ENCODE data around the gene HBA2. TPM values are rescaled to one million over a fixed set of nuclear protein-coding genes. Genes with fewer than 3 reads are reported as not detected.

Gene HBA2
- total RNA-seq, 1 experiment from 2014 or later, result not detected

GRCh38 chr16:143456-143855 lies 29.2 kb upstream of the HBA2 start:
- intact Hi-C loops (cut with micrococcal nuclease; ENCODE audit: unreplicated experiment) (no loop called here), in situ Hi-C loops (cut with HindIII; ENCODE audit: low pct_unique_long_range_greater_than_20kb, low sequenced_read_pairs) (no loop called here)
- Histone ChIP-seq H3K36me3 (ENCODE audit: control insufficient read depth, insufficient read depth, low read length) (no peaks in the 10 kb centered on the region), H3K9me3 (ENCODE audit: control insufficient read depth, insufficient read depth, low read depth, low read length) (no peaks in the 10 kb centered on the region), H3K27me3 (ENCODE audit: control insufficient read depth, insufficient read depth, low read length) (no peaks in the 10 kb centered on the region), H3K27ac (ENCODE audit: low read length) (no peak overlapping the region), H3K4me1 (ENCODE audit: control insufficient read depth, insufficient read depth, low read length) (no peaks in the 10 kb centered on the region), H3K4me3 (ENCODE audit: low read depth in 2 of 2, low read length in 2 of 2) (no peak overlapping the region)
- ATAC-seq, result no peak
- ChIA-PET POLR2A (no interaction called here), CTCF (interaction anchor here (0.6 kb wide), 1 partner anchor 39 kb away, joined by 7 read pairs; no protein-coding TSS in a partner anchor)
- BruUV-seq (replicated peaks), result no TSS peak
- TF ChIP-seq TCF7L2 (IDR thresholded peaks at IDR 0.05; ENCODE audit: low read depth, low read length) (no peak), CTCF (IDR thresholded peaks at IDR 0.05) (no peak), REST (IDR thresholded peaks at IDR 0.05; ENCODE audit: insufficient read depth in 1 of 2, low read depth in 2 of 2, low read length in 1 of 2) (no peak), SIN3A (IDR thresholded peaks at IDR 0.05; ENCODE audit: borderline replicate concordance, insufficient read depth, low read depth, low read length) (no peak), POLR2AphosphoS5 (IDR thresholded peaks at IDR 0.05; ENCODE audit: low read depth, low read length) (no peak)
- no peak for DNase-seq (ENCODE audit: low read depth, low spot score)

- Histone ChIP-seq H3K27ac (ENCODE audit: low read length) (no peak overlapping the region), H3K27me3 (ENCODE audit: control insufficient read depth, insufficient read depth, low read length) (no peaks in the 10 kb centered on the region), H3K4me1 (ENCODE audit: control insufficient read depth, insufficient read depth, low read length) (no peaks in the 10 kb centered on the region), H3K9me3 (ENCODE audit: control insufficient read depth, insufficient read depth, low read depth, low read length) (no peaks in the 10 kb centered on the region), H3K4me3 (ENCODE audit: low read depth in 2 of 2, low read length in 2 of 2) (no peak overlapping the region), H3K36me3 (ENCODE audit: control insufficient read depth, insufficient read depth, low read length) (no peaks in the 10 kb centered on the region)
- intact Hi-C loops (cut with micrococcal nuclease; ENCODE audit: unreplicated experiment) (no loop called here), in situ Hi-C loops (cut with HindIII; ENCODE audit: low pct_unique_long_range_greater_than_20kb, low sequenced_read_pairs) (no loop called here)
- DNase-seq (ENCODE audit: low read depth, low spot score) (no peak), ATAC-seq (no peak)
- ChIA-PET CTCF (no interaction called here), POLR2A (no interaction called here)
- TF ChIP-seq POLR2AphosphoS5 (IDR thresholded peaks at IDR 0.05; ENCODE audit: low read depth, low read length) (no peak), CTCF (IDR thresholded peaks at IDR 0.05) (no peak), TCF7L2 (IDR thresholded peaks at IDR 0.05; ENCODE audit: low read depth, low read length) (no peak), SIN3A (IDR thresholded peaks at IDR 0.05; ENCODE audit: borderline replicate concordance, insufficient read depth, low read depth, low read length) (no peak), REST (IDR thresholded peaks at IDR 0.05; ENCODE audit: insufficient read depth in 1 of 2, low read depth in 2 of 2, low read length in 1 of 2) (no peak)
- no TSS peak for BruUV-seq (replicated peaks)
Observed at GRCh38 chr16:144797-145252, 27.9 kb upstream of the HBA2 start.
